SJSA1 (cell line): ENCODE results near the gene ACSL1. TPM values are rescaled to one million over a fixed set of nuclear protein-coding genes. Genes with fewer than 3 reads are reported as not detected.

ENCODE experiments used
- DNase-seq, 2 experiments: peaks; one replicate each; pipeline ENCODE4 v3.0.0-alpha.2; 2015 to 2020; ENCODE audit warnings: low spot score in 2 of 2, low read depth in 1 of 2
- H3K27ac ChIP-seq: fragments of 250-450 bp; sonication (Bioruptor Pico); 2 replicates; pipeline ENCODE4 v1.5.1; 2020; ENCODE audit warnings: mild to moderate bottlenecking, moderate library complexity
- H3K27me3 ChIP-seq: fragments of 250-450 bp; sonication (Bioruptor Pico); replicated peaks from 2 replicates; pipeline ENCODE4 v1.5.1; 2020; ENCODE audit warnings: mild to moderate bottlenecking, moderate library complexity
- H3K36me3 ChIP-seq: fragments of 250-450 bp; sonication (Bioruptor Pico); 2 replicates; pipeline ENCODE4 v1.5.1; 2020; ENCODE audit warnings: mild to moderate bottlenecking
- H3K4me1 ChIP-seq: fragments of 250-450 bp; sonication (Bioruptor Pico); replicated peaks from 2 replicates; pipeline ENCODE4 v1.6.1; 2021; ENCODE audit warnings: mild to moderate bottlenecking
- H3K4me3 ChIP-seq: fragments of 250-450 bp; sonication (Bioruptor Pico); 2 replicates; pipeline ENCODE4 v1.5.1; 2020; ENCODE audit warnings: mild to moderate bottlenecking
- H3K9me3 ChIP-seq: fragments of 250-450 bp; sonication (Bioruptor Pico); replicated peaks from 2 replicates; pipeline ENCODE4 v1.5.1; 2020; ENCODE audit warnings: mild to moderate bottlenecking
- total RNA-seq: library from RNA; depleted of rRNA; stranded (reverse); fragments of >200 nt; shearing (Covaris generic); gene quantifications from 2 replicates; pipeline ENCODE4 v1.2.3, GENCODE V29; 2014

ACSL1 gene
- total RNA-seq, 1 experiment from 2014 or later = 33.7 TPM

DNA sequence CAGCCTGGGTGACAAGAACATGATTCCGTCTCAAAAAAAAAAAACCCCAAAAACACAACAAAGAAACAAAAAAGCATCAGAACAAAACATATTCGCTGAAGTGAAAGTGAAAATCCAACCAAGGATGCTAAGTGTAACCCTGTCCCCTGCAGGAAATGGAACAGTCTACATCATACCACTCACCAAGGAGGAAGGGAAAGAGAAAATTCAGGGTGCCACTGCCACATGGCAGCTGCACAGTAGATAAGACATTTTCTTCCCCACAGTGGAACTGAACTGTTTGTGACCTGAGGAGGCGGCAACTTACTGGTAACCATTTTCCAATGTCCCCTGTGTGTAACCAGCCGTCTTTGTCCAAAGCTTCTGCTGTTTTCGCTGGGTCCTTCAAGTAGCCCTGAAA lies 63.7 kb downstream of the ACSL1 start:
- no peaks in the 10 kb centered on the region for H3K9me3 ChIP-seq
- H3K36me3 ChIP-seq = peaks cover 5% of the 10 kb centered on the region; the same call in 1 of the 2 replicates
- peaks cover 23% of the 10 kb centered on the region for H3K4me1 ChIP-seq
- H3K27me3 ChIP-seq = no peaks in the 10 kb centered on the region
- H3K4me3 ChIP-seq = no peak overlapping the region
- no peak overlapping the region for H3K27ac ChIP-seq
- DNase-seq = no peak

DNA sequence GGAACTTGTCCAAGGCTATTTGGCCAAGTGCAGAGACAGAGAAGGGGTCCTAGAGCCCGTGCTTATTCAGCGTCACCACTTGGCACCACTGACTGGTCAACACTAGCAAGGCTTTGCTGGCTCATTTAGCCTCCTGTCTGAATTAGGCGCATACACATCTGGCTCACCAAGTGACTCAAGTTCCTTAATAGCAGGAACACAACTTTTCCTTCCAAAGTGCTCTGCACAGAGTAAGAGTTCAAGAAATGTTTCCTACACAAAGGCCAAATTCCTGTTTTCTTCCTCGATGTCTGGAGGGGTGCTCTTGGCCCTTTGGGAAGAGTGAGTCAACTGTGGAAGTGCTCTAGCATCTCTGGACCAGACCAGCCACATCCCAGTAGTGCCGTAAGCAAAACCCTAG lies 65.1 kb downstream of the ACSL1 start:
- Histone ChIP-seq H3K4me1 (peaks cover 20% of the 10 kb centered on the region), H3K9me3 (no peaks in the 10 kb centered on the region), H3K27me3 (no peaks in the 10 kb centered on the region), H3K27ac (no peak overlapping the region), H3K36me3 (peaks cover 3% of the 10 kb centered on the region; the same call in 1 of the 2 replicates), H3K4me3 (no peak overlapping the region)
- no peak for DNase-seq

DNA sequence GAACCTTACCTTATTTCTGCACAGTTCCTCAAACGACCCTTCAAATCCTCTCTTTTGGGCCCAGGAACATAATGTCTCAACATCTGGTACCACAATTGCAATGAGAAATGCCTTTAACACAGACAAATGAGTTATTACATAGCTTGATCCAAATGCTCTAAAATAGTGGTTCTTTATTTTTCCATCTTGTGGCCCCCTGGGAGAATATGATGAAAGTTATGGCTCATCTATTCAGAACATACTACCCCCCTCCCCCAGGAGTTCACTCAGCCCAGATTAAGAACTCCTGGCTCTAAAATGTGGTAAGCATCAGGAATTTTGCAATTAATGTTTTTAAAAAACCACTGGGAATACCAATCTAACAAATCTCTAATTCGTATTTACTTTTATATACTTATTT lies 68.0 kb downstream of the ACSL1 start:
- Histone ChIP-seq H3K27ac (no peak overlapping the region), H3K4me3 (no peak overlapping the region), H3K4me1 (peaks cover 20% of the 10 kb centered on the region), H3K36me3 (peaks cover 3% of the 10 kb centered on the region; the same call in 1 of the 2 replicates), H3K9me3 (no peaks in the 10 kb centered on the region), H3K27me3 (no peaks in the 10 kb centered on the region)
- DNase-seq = no peak

DNA sequence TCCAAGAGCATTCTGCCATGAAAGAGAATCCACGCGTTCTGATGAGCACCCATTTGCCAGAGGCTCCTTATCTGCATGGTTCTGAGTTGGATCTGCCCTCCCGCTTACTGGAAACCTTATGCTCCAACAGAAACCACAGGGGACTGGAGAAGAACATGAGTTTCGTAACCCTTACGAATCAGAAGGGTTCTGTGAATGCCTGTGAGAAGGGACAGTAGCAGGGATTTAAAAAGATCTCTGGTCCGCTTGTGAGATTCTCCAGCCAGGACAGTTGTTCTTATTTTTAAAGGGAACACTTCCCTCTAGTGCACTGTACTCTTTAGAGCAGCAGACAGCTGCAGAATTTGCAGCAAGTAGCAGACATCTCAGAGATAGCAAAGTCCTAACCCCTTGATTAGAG lies 69.4 kb downstream of the ACSL1 start:
- no peak for DNase-seq
- peaks cover 14% of the 10 kb centered on the region for H3K4me1 ChIP-seq
- H3K4me3 ChIP-seq = no peak overlapping the region
- H3K36me3 ChIP-seq = peaks cover 3% of the 10 kb centered on the region; the same call in 1 of the 2 replicates
- no peaks in the 10 kb centered on the region for H3K27me3 ChIP-seq
- H3K9me3 ChIP-seq = no peaks in the 10 kb centered on the region
- no peak overlapping the region for H3K27ac ChIP-seq

DNA sequence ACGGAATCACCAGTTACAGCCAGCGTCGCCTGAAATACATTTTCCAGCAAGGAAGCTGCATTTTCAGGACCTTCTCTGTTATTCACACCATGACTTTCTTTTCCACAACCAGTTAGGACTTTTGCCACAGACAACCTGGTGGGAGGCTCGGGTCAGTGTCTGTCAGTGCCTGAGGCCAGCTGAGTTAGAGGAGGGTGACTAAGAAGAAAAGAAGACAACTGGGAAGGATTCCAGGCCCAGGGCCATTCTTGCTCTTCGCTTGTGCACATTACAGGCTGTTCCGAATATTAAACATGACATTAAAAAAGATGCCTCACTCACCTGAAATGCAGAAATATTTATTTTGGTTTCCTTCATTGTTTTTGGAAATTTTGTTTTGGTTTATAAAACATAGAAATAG lies 70.5 kb downstream of the ACSL1 start:
- H3K36me3 ChIP-seq = peaks cover 3% of the 10 kb centered on the region; the same call in 1 of the 2 replicates
- H3K27ac ChIP-seq = no peak overlapping the region
- H3K4me1 ChIP-seq = peaks cover 14% of the 10 kb centered on the region
- peak; percentile 58 to 69 for DNase-seq
- no peaks in the 10 kb centered on the region for H3K9me3 ChIP-seq
- H3K27me3 ChIP-seq = no peaks in the 10 kb centered on the region
- no peak overlapping the region for H3K4me3 ChIP-seq

DNA sequence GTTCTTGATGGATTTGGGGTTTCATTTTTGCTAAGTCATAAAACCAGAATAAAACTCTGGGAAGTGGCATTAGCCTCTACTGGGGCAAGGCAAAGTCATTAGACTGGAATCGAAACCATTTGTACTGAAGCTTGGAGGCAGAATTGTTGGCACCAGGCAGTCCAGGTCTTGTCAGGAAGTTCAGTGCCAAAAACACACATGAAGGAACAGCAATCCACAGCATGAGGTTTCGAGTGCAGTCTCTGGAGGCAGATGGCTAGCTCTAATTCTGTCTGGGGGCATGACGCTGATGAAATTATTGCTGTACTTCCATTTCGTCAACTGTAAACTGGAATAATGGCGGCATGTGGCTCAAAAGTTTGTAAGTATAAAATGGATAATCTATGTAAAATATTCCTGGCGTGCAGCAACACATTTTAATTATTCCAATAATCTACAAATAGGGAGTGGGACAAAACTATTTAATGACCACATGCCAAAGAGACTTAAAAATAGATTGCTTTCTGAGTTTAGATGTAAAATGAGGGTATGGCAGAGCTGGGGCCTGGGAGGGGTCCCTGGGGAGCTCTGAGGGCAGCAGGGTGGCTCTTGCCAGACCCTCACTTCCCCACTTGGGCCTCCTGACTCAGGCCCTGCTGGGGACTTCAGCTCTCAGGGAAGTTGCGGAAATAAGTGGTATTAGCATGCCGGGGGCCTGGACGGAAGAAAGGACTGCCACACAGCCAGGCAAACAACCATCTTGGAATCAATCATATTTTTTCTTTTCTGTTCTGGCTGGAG lies 73.1 kb downstream of the ACSL1 start:
- Histone ChIP-seq H3K27ac (no peak overlapping the region), H3K4me1 (peaks cover 14% of the 10 kb centered on the region), H3K27me3 (no peaks in the 10 kb centered on the region), H3K4me3 (no peak overlapping the region), H3K36me3 (peaks cover 3% of the 10 kb centered on the region; the same call in 1 of the 2 replicates), H3K9me3 (no peaks in the 10 kb centered on the region)
- DNase-seq = no peak

DNA sequence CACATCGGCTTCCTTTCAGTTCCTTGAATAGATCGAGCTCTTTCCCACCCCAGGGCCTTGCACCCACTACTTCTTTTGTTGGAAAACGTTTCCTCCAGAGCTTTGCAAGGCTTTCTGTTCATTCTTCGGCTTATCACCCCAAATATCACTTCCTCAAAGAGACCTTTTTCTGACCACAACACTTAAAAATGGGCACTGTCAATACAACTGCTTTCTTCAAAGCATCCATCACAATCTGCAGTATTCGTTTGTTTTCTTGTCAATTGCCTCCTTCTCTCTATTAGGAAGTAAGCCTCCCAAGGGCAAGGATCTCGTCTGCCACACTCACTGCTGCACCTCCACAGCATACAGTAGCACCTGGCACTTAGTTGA lies 74.2 kb downstream of the ACSL1 start:
- no peaks in the 10 kb centered on the region for H3K36me3 ChIP-seq
- no peak overlapping the region for H3K4me3 ChIP-seq
- no peaks in the 10 kb centered on the region for H3K27me3 ChIP-seq
- H3K4me1 ChIP-seq = peaks cover 15% of the 10 kb centered on the region
- no peaks in the 10 kb centered on the region for H3K9me3 ChIP-seq
- H3K27ac ChIP-seq = no peak overlapping the region
- DNase-seq = no peak

DNA sequence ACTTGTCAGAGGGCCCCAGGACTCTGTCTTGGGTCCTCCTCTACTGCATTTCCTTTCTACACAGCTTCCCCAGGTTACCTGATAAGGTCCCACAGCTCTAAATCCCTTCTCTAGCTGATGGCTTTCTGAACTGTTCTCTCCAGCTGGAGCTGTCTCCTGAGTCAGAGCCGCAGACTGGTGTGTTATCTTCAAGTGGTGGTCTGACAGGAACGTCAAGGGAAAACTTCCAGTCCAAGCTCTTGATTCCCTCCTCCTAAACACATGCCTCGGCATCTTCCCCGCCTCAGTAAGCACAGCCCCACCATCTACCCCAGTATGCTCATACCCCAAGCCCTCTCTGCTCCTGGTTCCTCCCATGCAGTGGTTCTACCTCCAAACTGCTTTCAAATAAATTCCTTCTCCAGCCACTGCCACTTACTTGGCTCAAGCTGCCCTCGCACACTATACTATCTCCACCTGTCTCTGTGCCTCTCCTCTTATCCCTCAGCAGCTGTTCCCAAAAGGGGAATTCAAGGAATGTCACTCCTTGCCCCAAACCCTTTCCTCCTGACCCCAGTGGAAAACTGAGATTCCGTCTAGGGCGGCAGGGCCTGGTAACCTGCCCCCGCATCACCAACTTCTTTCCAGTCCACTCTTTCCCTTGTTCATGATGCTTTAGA lies 74.7 kb downstream of the ACSL1 start:
- DNase-seq = no peak
- Histone ChIP-seq H3K9me3 (no peaks in the 10 kb centered on the region), H3K4me3 (no peak overlapping the region), H3K4me1 (peaks cover 20% of the 10 kb centered on the region), H3K27ac (no peak overlapping the region), H3K36me3 (no peaks in the 10 kb centered on the region), H3K27me3 (no peaks in the 10 kb centered on the region)

DNA sequence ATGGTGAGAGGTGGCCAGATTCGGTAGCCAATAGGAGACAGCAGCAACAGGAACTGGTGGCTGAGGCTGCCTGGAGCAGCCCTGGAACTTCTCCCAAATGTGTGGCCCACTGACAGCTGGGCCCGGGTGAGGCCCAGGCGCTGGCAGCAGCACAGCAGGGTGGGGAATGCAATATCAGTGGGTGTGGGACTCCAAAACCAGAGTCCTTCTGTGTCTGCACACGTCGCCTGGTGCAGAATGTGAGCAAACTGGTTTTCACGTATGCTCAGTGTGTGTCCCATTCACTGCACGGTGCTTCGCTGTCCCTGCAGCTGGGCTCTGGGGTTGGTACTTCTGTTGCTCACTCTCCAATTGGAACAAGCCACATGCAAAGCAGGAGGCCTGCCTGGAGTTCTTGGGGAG lies 77.5 kb downstream of the ACSL1 start:
- no peak for DNase-seq
- Histone ChIP-seq H3K27ac (no peak overlapping the region), H3K9me3 (no peaks in the 10 kb centered on the region), H3K27me3 (no peaks in the 10 kb centered on the region), H3K4me1 (peaks cover 8% of the 10 kb centered on the region), H3K36me3 (no peaks in the 10 kb centered on the region), H3K4me3 (no peak overlapping the region)

DNA sequence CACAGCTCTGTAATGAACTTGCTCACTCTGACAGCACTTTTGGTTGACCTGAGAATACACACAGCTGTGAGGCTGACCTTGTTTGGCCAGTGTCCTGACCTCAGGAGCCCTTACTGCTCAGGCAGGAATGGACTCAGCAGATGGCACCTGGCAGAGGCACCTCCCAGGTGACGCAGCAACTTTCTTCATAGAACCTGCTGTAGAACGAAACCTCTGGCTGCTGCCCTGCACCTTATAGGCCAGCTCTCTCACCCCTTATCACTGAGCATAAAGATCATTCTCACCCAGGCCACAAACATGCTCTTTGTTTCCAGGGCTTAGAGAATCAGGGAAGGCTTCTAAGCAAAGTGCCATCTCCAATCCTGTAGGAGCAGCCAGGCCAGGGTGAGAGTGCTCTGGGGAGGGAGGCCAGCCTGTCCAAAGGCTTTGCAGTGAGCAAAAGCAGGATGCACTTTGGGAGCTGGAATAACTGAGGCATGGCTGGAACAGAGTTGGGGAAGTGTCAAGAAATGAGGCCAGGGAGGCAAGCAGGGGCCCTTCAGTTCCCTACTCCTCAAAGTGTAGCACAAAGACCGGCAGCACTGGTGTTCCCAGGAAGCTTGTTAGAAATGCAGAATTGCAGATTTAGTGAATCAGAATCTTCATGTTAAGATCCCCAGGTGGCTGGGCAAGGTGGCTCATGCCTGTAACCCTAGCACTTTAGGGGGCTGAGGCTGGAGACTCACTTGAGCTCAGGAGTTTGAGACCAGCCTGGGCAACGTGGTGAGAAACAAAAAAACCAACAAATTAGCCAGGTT lies 78.5 kb downstream of the ACSL1 start:
- no peak for DNase-seq
- Histone ChIP-seq H3K4me3 (no peak overlapping the region), H3K27me3 (no peaks in the 10 kb centered on the region), H3K4me1 (peaks cover 8% of the 10 kb centered on the region), H3K36me3 (no peaks in the 10 kb centered on the region), H3K9me3 (no peaks in the 10 kb centered on the region), H3K27ac (no peak overlapping the region)

DNA sequence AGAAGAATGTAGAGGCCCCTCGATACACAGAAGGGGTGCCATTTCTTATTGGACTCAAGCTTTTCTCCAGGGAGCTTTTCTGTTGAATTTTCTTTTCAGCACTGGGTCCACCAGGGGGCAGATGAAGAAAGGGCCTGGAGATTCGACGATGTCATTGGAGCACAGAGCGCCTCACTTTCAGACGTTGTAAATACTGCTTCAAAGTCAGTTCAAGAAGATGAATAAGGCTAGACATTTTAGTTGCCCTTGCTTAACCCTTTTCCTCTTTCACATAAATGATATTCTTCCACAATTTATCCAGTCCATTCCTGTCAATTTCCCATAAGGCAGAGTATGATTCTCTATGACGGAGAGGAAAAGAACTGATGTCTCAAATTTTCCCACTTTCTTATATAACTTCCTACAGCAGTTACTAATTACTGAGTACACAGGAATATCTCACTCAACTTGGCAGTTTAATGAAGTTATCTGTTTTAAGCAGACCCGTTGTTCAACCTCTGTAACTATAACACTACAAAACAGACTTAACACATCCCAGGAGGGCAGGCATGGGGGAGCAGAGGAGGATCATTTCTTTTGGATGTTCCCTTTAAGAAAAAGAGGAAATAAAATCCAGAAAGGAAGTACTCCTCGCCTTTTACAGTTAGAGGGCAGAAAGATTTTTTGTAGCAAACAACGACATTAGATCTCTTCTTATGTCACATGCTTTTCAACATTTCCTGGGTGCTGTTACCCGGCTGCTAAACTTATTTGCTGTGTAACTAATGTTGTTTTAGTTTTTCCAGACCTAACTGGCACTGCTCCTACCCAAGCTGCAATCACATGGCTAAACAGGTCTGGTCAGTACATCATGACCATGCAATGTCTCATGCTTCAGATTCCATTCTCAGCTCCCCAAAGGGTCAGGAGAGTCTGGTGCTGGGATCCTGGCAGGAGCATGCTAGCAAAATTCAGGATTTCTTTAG lies 79.7 kb downstream of the ACSL1 start:
- Histone ChIP-seq H3K4me3 (no peak overlapping the region), H3K9me3 (no peaks in the 10 kb centered on the region), H3K27me3 (no peaks in the 10 kb centered on the region), H3K36me3 (no peaks in the 10 kb centered on the region), H3K4me1 (peaks cover 8% of the 10 kb centered on the region), H3K27ac (no peak overlapping the region)
- DNase-seq = peak; percentile 61 to 65

DNA sequence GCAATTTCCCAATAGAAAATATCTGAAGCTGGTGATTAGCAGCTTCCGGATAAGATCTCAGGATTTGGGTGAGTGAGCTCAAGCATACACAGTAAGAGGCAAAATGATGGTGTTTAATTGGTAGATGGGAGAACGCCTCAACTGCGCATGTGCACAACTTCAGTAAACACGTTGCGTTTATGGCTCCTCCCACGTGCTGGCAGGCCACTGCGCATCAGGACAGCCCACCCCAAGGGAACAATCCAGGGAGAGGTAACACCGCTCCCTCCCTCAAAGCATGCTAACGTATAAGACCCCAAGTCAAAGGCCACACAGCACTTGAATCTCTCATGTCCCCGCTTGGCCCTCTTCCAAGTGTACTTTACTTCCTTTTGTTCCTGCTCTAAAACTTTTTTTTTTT lies 81.5 kb downstream of the ACSL1 start:
- Histone ChIP-seq H3K9me3 (no peaks in the 10 kb centered on the region; the same call in 1 of the 2 replicates), H3K27me3 (no peaks in the 10 kb centered on the region), H3K4me3 (no peak overlapping the region), H3K27ac (no peak overlapping the region), H3K4me1 (peaks cover 8% of the 10 kb centered on the region), H3K36me3 (no peaks in the 10 kb centered on the region)
- no peak for DNase-seq

DNA sequence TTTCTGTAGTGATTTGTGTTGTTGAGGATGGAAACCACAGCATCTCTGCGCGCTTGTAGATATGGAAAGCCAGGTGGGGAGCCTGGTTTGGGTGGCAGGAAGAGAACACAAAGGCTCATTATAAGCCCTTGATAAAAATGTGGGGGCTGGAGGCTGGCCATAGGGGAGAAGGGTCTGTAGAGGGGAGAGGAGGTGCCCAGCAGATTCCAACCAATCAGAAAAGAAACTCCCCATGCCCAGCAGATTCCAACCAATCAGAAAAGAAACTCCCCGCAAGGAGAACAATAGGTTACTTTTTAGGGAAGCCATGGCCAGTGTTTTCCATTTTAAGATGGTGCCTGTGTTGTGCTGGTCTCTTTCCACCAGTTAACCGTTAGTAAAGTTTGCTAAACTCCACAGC lies 82.1 kb downstream of the ACSL1 start:
- Histone ChIP-seq H3K4me3 (no peak overlapping the region), H3K9me3 (no peaks in the 10 kb centered on the region; the same call in 1 of the 2 replicates), H3K36me3 (no peaks in the 10 kb centered on the region), H3K27ac (no peak overlapping the region), H3K4me1 (peaks cover 8% of the 10 kb centered on the region), H3K27me3 (no peaks in the 10 kb centered on the region)
- no peak for DNase-seq
